ENCODE results near the gene GNAQ.

- TF ChIP-seq RAD21 (IDR thresholded peaks at IDR 0.05; ENCODE audit: low read length): no peak
- TF ChIP-seq CTCF (IDR thresholded peaks at IDR 0.05): no peak
Observed at GRCh38 chr9:77898864-77899263, 132.7 kb downstream of the GNAQ start.

Measured in SK-N-SH (cell line).